ENCODE measurements around the gene ABR.
A peak's percentile ranks its signal among the peaks of the same experiment; 100 is the strongest.

Gene ABR

GRCh38 chr17:1030684-1031532 lies 148.9 kb downstream of the ABR start:
- FAIRE-seq (no peak), DNase-seq (ENCODE audit: insufficient read length, low spot score) (no peak)
- TF ChIP-seq POLR2A (IDR thresholded peaks at IDR 0.05; ENCODE audit: low read depth, low read length): no peak

- DNase-seq (ENCODE audit: insufficient read length, low spot score) (no peak), FAIRE-seq (no peak)
- TF ChIP-seq POLR2A (IDR thresholded peaks at IDR 0.05; ENCODE audit: low read depth, low read length): no peak
Observed at GRCh38 chr17:1029922-1030644, 149.7 kb downstream of the ABR start.

GRCh38 chr17:1029196-1029921 lies 150.4 kb downstream of the ABR start:
- no peak for TF ChIP-seq POLR2A (IDR thresholded peaks at IDR 0.05; ENCODE audit: low read depth, low read length)
- DNase-seq (ENCODE audit: insufficient read length, low spot score) (peak; percentile 42), FAIRE-seq (no peak)

- FAIRE-seq: no peak
- no peak for DNase-seq (ENCODE audit: insufficient read length, low spot score)
- TF ChIP-seq POLR2A (IDR thresholded peaks at IDR 0.05; ENCODE audit: low read depth, low read length): no peak
Observed at GRCh38 chr17:1027044-1027443, 152.7 kb downstream of the ABR start.

GRCh38 chr17:1026599-1026975 lies 153.2 kb downstream of the ABR start:
- no peak for TF ChIP-seq POLR2A (IDR thresholded peaks at IDR 0.05; ENCODE audit: low read depth, low read length)
- FAIRE-seq (no peak), DNase-seq (ENCODE audit: insufficient read length, low spot score) (no peak)

- FAIRE-seq (no peak), DNase-seq (ENCODE audit: insufficient read length, low spot score) (no peak)
- TF ChIP-seq POLR2A (IDR thresholded peaks at IDR 0.05; ENCODE audit: low read depth, low read length): no peak
Observed at GRCh38 chr17:1025733-1026598, 153.8 kb downstream of the ABR start.

GRCh38 chr17:1024076-1024475 lies 155.7 kb downstream of the ABR start:
- no peak for FAIRE-seq
- TF ChIP-seq POLR2A (IDR thresholded peaks at IDR 0.05; ENCODE audit: low read depth, low read length): no peak
- no peak for DNase-seq (ENCODE audit: insufficient read length, low spot score)

- FAIRE-seq: no peak
- TF ChIP-seq POLR2A (IDR thresholded peaks at IDR 0.05; ENCODE audit: low read depth, low read length): no peak
- DNase-seq (ENCODE audit: insufficient read length, low spot score): no peak
Observed at GRCh38 chr17:1022278-1023024, 157.3 kb downstream of the ABR start.

GRCh38 chr17:1021147-1021546 lies 158.6 kb downstream of the ABR start:
- TF ChIP-seq POLR2A (IDR thresholded peaks at IDR 0.05; ENCODE audit: low read depth, low read length): no peak
- FAIRE-seq: no peak
- DNase-seq (ENCODE audit: insufficient read length, low spot score): no peak

GRCh38 chr17:1019451-1019850 lies 160.3 kb downstream of the ABR start:
- no peak for DNase-seq (ENCODE audit: insufficient read length, low spot score)
- TF ChIP-seq POLR2A (IDR thresholded peaks at IDR 0.05; ENCODE audit: low read depth, low read length): no peak

GRCh38 chr17:1018547-1018946 lies 161.2 kb downstream of the ABR start:
- DNase-seq (ENCODE audit: insufficient read length, low spot score) (no peak), FAIRE-seq (no peak)
- no peak for TF ChIP-seq POLR2A (IDR thresholded peaks at IDR 0.05; ENCODE audit: low read depth, low read length)

More at GRCh38 chr17:1019451-1019850, 160.3 kb downstream of the ABR start:
- FAIRE-seq: no peak

- TF ChIP-seq POLR2A (IDR thresholded peaks at IDR 0.05; ENCODE audit: low read depth, low read length): no peak
- no peak for FAIRE-seq
- no peak for DNase-seq (ENCODE audit: insufficient read length, low spot score)
Observed at GRCh38 chr17:1013729-1014090, 166.1 kb downstream of the ABR start.

Data from H54 (cell line).